ENCODE data around the gene GTF3C5. TPM values are rescaled to one million over a fixed set of nuclear protein-coding genes. Genes with fewer than 3 reads are reported as not detected.

GTF3C5 gene
- total and polyA plus RNA-seq, 2 of the 4 experiments (the other 2 are of a cell fraction), result 49.1 to 52.3 TPM

- H3K23ac ChIP-seq (ENCODE audit: low read depth, low read length), result no peak overlapping the region
- no peak overlapping the region for H3K4ac ChIP-seq (ENCODE audit: low read depth, low read length)
- H4K5ac ChIP-seq (ENCODE audit: low read depth, low read length), result no peak overlapping the region
- H3K27ac ChIP-seq (ENCODE audit: insufficient read depth, low read length), result no peak overlapping the region
- no peak overlapping the region for H4K91ac ChIP-seq (ENCODE audit: insufficient read depth, low read depth, low read length)
- H2AK5ac ChIP-seq (ENCODE audit: low read depth, low read length), result no peak overlapping the region
- H3K36me3 ChIP-seq (ENCODE audit: control insufficient read depth, insufficient read depth, low read length), result peaks cover 1% of the 10 kb centered on the region; the same call in 1 of the 2 replicates
- H3K4me2 ChIP-seq (ENCODE audit: low read depth, low read length), result no peak overlapping the region
- intact Hi-C loops (cut with micrococcal nuclease) (no loop called here), in situ Hi-C loops (cut with MboI; ENCODE audit: low sequenced_read_pairs) (loop anchor here (25.0 kb wide), 1 partner anchor 459 kb away; the partner anchor contains the start of gene SLC2A6), dilution Hi-C loops (cut with HindIII; ENCODE audit: low sequenced_read_pairs, unreplicated experiment) (no loop called here)
- no peaks in the 10 kb centered on the region for H3K9me3 ChIP-seq (ENCODE audit: control insufficient read depth, insufficient read depth, low read length)
- WGBS, 2 experiments (ENCODE audit: extremely low coverage in 2 of 2, insufficient read length in 1 of 2), result no CpG with 5 or more reads among the region's 3 CpGs
- ChIA-PET CTCF (no interaction called here), POLR2A (ENCODE audit: unreplicated experiment) (no interaction called here)
- H2AK9ac ChIP-seq (replicated peaks; ENCODE audit: low read depth, low read length, poor library complexity), result no peak overlapping the region
- H4K8ac ChIP-seq (ENCODE audit: low read depth in 2 of 2, low read length in 2 of 2), result no peak overlapping the region
- H2BK15ac ChIP-seq (ENCODE audit: low read depth, low read length), result no peak overlapping the region
- no peak overlapping the region for H3K4me3 ChIP-seq (ENCODE audit: insufficient read depth, low read depth, low read length)
- no peak overlapping the region for H3K9ac ChIP-seq (ENCODE audit: low read depth, low read length)
- no peak overlapping the region for H2BK20ac ChIP-seq (ENCODE audit: low read depth, low read length)
- peaks cover 6% of the 10 kb centered on the region for H3K4me1 ChIP-seq (ENCODE audit: control insufficient read depth, insufficient read depth, low read length)
- H3K79me1 ChIP-seq (ENCODE audit: low read depth in 1 of 2, low read length in 2 of 2), result peaks cover 24 to 37% of the 10 kb centered on the region in 2 experiments
- no peak overlapping the region for H3K14ac ChIP-seq (replicated peaks; ENCODE audit: low read depth, low read length)
- no peak overlapping the region for H3K18ac ChIP-seq (ENCODE audit: low read depth, low read length)
- no peaks in the 10 kb centered on the region; the same call in 1 of the 2 replicates for H3K27me3 ChIP-seq (ENCODE audit: control insufficient read depth, insufficient read depth, low read length)
- no peak overlapping the region for H2BK5ac ChIP-seq (ENCODE audit: low read depth, low read length, poor library complexity, severe bottlenecking)
- ATAC-seq (ENCODE audit: low read depth) (no peak), DNase-seq (no peak)
- H3K9me1 ChIP-seq (ENCODE audit: insufficient read depth, low read length), result no peaks in the 10 kb centered on the region; the same call in 1 of the 2 replicates
- TF ChIP-seq CTCF (conservative IDR thresholded peaks at IDR 0.05; ENCODE audit: low read depth, low read length) (no peak), RCOR1 (IDR thresholded peaks at IDR 0.05; ENCODE audit: insufficient replicate concordance, low read length) (no peak), CEBPB (IDR thresholded peaks at IDR 0.05; ENCODE audit: low read depth, low read length) (no peak), USF2 (IDR thresholded peaks at IDR 0.05; ENCODE audit: low read depth, low read length) (no peak), NFE2L2 (IDR thresholded peaks at IDR 0.05; ENCODE audit: low read depth, low read length) (no peak), FOS (IDR thresholded peaks at IDR 0.05; ENCODE audit: low read depth, low read length) (no peak), POLR2A (IDR thresholded peaks at IDR 0.05; ENCODE audit: low read depth, low read length) (no peak), SMC3 (IDR thresholded peaks at IDR 0.05; ENCODE audit: low read depth, low read length) (no peak)
- H2AFZ ChIP-seq (replicated peaks; ENCODE audit: low read length, poor library complexity), result no peak overlapping the region
- no peak overlapping the region for H3K56ac ChIP-seq (ENCODE audit: extremely low read depth, insufficient read depth, low read length)
- BruUV-seq (replicated peaks), result no TSS peak
- H4K20me1 ChIP-seq (ENCODE audit: insufficient read depth, low read length), result peaks cover 4% of the 10 kb centered on the region; the same call in 1 of the 2 replicates
- no peak overlapping the region for H2BK120ac ChIP-seq (ENCODE audit: low read depth, low read length)
Measured at GRCh38 chr9:133028221-133028620, 2.6 kb upstream of the GTF3C5 start.
